D721Med (cell line): ENCODE data around the gene BEX1.

Source experiments
- DNase-seq: peaks from one replicate; pipeline ENCODE4 v3.0.0; 2011; ENCODE audit warnings: low spot score; ENCODE audit not compliant: insufficient read length
- FAIRE-seq: peaks from 2 replicates; lab custom pipeline; 2011; peaks lifted over from hg19 to GRCh38; lab: Jason Lieb, UNC
- CTCF ChIP-seq: IDR thresholded peaks from 2 replicates; pipeline ENCODE4 v1.5.1; 2012; ENCODE audit warnings: mild to moderate bottlenecking, control low read depth; ENCODE audit not compliant: insufficient read depth; ENCODE audit errors: missing control alignments

Gene BEX1

GRCh38 chrX:103098488-103098887 lies 34.5 kb upstream of the BEX1 start:
- TF ChIP-seq CTCF, result no peak
- no peak for DNase-seq
- FAIRE-seq, result no peak

GRCh38 chrX:103092942-103093341 lies 29.0 kb upstream of the BEX1 start, which contains the start of gene NXF3:
Gene NXF3 (minus strand): TSS chrX:103093143. CDS start chrX:103093023, 120 bp downstream.
- TF ChIP-seq CTCF, result no peak
- no peak for FAIRE-seq
- no peak for DNase-seq

- DNase-seq (no peak), FAIRE-seq (no peak)
- no peak for TF ChIP-seq CTCF
These were observed 17.1 kb upstream of the BEX1 start for GRCh38 chrX:103081051-103081450.

DNA sequence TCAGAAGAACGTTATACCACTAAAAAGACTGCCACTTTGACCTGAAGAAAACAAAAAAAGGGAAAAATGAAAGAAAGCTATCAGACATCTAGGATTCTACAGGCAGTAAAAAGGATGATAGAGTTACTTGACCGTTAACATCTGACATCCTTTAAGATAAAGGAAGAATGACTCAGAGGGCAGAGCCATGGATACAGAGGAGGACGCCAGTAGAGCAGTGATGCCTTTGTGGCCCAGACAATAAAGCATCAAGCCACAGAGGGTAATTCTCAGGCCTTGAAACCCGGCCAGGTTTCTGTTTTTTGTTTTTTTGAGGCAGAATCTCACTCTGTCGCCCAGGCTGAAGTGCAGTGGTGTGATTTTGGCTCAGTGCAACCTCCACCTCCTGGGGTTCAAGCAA lies 9.5 kb upstream of the BEX1 start:
- DNase-seq (no peak), FAIRE-seq (no peak)
- no peak for TF ChIP-seq CTCF

DNA sequence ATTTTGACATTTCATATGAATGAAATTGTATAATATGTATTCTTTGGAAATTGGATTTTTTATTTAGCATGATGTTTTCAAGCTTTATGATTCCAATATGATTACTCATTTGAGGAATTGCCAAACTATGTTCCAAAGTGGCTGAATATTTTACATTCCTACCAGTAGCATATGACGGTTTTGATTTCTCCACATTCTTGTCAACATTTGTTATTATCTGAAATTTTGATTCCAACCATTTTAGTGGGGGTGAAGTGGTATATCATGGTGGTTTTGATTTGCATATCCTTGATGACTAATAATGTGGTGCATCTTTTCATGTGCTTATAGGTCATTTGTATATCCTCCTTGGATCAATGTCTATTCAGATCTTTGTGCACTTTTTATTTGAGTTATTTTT lies 2.6 kb upstream of the BEX1 start:
- DNase-seq, result no peak
- no peak for FAIRE-seq
- TF ChIP-seq CTCF, result no peak

DNA sequence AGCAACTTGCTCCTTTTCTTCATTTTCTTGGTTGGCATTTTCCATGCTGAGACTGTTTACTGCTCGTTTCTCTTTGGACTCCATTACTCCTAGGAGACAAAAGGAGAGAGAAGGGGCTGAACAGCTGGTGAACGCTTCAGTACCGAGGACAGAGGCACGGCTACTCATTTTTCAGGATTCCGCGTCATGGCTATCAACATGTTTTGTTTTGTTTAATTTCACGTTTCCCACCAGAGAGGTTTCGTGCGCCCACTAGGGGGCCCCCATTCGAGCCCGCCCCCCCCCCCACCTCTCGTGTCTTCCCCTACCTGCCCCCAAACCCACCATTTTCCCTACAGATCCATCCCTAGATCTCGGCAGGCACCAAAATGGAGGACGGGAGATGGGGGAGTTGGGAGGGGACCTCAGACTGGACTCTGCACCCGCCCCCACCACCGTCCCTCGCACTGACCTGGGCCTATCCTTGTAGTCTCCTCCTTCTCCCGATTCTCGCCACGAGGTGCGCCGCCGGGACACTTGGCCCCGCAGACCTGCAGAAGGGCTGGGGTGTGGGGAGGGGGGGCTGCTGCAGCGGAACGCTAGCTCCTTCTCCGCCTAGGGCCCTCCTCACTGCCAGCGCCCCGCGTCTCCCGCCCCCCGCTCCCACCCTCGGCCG lies 653 bp downstream of the BEX1 start:
- DNase-seq, result no peak
- TF ChIP-seq CTCF, result no peak
- no peak for FAIRE-seq

GRCh38 chrX:103061486-103061885 lies 2.5 kb downstream of the BEX1 start:
- DNase-seq (no peak), FAIRE-seq (no peak)
- no peak for TF ChIP-seq CTCF
